Stimulated activated CD4-positive, alpha-beta T cell treated with anti-CD3 and anti-CD28 coated beads, Interleukin-2, amount 100 ng/mL, for 24 hours (primary cell): ENCODE measurements around the gene ADK.

Source experiments
- DNase-seq, 2 donors: peaks; one replicate each; pipeline ENCODE4 v3.0.0-alpha.2; 2020

The ADK gene

DNA sequence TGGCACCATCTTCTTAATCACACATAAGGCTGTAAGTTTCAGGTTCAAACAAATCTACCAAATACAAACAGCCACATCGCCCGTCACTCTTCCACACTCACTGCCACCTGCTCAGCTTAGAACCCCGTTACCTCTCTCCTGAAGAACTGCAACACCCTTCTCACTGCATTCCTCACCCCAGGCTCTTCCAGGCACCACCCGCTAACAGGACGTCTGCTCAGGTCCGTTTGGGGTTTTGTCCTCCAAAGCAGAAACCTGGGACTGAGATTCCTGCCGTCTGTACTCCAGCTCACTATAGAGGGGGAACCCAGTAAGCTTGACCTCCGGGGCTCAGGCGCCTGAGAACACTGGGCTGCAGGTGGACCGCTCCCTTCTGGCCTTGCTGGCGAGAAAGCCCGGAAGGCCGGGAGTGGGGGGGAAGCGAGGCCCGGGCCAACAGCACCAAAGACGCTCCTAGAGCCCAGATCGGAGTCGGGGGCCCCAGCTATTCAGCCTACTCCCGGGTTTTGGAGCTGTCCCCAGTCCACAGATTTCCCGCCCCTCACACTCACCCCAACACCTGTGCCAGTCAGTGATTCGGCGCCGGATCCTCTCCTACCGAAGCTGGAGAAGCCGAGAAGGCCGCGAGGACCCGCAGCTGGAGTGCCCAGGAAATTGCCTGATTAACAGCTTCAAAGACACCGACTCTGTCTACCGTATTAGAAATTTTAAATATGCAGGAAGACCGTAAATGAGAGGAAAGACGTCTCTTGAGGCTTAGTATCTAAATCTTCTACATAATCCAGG is 624 bp upstream of the ADK start, which contains the start of gene AP3M1:
TSS of gene AP3M1 (minus strand) at position 625 of the 786 bp plus-strand sequence. CDS start 12,449 bp downstream, outside the sequence.
- peak; percentile 81 to 82 for DNase-seq

DNA sequence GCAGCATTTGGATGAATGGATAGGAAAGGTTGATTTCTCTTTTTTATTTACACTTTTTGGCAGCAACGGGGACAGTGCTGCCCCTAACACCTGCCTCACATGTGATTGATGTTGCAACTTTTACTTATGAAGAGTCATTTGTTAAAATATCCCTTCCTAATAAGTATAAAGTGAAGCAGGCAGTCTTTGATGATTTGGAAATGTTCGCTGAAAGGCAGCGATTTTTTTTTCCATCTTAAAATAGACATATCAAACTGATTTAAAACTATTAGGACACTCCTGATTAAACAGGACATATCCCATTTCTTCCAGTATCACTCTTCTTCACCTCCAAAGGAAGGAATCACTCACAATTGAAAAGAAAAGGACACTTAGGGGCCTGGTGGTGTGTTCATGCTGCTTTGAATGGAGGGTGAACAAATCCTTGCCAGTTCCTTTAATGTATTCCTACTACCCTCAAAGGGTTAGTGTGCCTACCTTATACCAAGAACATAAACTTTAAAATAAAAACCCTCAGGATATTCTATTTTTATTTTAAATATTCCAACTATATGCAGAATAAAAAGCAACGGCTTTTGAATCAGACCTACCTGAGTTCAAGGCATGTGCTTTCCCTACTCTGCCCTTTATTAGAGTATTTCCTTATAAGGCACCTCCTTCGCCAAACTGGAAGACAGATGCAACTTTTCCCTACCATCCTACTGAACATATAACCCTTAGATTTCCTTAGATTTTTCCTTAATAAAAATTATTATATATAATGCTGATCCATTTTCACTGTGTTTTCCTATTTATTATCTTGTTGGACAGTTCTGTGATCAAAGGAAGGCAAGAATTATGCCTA is 1.1 kb downstream of the ADK start:
- no peak for DNase-seq

DNA sequence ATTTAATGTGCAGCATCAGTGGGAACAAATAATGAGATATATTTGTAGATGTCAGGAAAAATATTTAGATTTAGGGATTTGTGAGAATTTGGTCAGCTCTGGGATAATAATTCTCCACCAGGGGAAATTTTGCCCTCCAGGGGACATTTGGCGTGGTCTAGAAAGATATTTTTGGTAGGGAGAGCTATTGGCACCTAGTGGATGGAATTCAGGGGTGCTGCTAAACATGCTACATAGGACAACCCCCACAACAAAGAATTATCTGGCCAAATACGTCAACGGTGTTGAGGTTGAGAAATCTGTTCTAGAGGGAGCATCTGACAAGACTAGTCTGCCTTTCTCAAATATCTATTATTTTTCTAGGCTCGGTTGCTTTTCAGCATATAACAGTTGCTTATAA is 2.1 kb downstream of the ADK start:
- no peak for DNase-seq

DNA sequence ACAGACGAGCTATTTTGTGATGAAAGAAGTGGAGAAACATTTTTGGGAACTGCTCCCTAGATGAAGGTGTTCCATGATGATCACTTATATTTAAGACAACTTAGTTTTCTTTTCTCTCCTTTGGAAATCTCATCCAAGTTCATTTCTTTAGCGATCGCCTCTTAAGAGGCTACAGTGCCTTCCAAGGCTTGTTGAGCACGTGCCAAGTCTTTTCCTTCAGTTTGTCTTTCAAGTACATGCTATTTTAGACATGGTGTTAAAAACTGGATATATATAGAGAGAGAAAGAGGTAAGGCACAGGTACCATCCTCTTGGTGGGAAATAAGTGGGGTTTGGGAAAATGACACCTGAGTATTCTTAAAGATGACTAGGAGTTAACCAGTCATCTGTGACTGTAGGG is 2.7 kb downstream of the ADK start:
- DNase-seq: no peak

DNA sequence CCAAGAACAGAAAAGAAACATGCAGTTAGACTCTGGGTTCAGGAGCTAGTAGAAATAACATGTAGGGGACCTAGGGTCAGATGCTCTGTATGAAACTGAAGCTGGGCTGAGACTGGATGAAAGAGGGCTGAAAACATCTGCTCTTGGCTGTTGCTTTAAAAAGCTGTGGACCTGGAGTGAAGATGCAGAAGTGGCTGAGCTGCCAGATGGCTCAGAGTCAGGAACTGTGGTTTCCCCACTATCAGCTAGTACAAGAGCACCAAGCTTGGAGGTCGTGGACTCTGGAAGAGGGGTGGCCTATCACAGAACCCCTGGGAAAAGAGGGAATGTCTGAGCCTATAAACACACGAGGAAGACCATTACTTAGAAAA is 5.9 kb downstream of the ADK start:
- DNase-seq: no peak

DNA sequence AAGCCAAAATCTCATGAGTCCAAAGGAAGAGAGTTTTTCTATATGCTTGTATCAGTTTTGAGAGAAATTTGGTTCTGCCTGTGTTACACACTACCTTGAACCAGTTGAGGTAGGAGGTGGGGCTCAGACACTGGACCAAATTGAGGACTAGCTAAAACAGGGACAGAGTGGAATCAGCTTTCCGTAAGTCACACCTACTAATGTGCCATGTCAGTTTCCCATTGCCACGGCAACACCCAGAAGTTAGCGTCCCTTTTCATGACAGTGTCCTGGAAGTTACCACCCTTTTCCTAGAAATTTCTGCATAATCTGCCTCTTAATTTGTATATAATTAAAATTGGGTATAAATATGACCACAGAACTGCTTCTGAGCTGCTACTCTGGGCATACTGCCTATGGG is 9.0 kb downstream of the ADK start:
- no peak for DNase-seq

DNA sequence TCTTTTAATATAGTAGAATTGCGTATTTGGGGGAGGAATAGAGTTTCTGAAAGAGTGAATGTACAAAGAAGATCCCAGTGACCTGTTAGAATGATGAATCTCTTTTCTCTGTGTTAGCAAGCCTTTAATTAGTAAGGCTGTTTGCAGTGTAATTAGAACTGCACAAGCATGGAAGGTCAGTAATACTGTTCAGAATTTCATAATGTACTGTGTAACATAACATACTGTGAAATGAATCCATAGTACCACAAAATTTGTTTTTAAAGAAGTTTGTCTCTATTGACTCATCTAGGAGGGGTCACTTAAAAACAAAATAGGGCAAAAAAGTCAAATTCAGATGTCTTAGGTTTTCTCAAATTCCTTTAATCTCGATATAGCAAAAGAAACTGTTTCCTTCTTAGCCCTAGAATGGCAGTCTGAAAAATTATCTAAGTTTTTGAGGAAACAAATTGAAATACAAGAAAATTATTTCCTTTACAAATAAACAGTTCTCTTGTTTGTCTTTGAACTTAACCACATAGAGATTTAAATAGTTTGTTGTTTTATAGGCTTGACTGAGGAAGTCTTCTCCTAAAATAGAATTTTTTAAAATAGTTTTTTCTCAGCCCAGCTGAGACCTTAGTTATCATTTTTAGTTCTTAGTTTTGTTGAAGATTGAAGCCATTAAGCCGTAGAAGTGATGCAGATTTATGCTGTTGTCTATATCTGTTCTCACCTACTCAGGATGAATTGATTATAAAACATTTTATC is 12.5 kb downstream of the ADK start:
- DNase-seq: no peak

DNA sequence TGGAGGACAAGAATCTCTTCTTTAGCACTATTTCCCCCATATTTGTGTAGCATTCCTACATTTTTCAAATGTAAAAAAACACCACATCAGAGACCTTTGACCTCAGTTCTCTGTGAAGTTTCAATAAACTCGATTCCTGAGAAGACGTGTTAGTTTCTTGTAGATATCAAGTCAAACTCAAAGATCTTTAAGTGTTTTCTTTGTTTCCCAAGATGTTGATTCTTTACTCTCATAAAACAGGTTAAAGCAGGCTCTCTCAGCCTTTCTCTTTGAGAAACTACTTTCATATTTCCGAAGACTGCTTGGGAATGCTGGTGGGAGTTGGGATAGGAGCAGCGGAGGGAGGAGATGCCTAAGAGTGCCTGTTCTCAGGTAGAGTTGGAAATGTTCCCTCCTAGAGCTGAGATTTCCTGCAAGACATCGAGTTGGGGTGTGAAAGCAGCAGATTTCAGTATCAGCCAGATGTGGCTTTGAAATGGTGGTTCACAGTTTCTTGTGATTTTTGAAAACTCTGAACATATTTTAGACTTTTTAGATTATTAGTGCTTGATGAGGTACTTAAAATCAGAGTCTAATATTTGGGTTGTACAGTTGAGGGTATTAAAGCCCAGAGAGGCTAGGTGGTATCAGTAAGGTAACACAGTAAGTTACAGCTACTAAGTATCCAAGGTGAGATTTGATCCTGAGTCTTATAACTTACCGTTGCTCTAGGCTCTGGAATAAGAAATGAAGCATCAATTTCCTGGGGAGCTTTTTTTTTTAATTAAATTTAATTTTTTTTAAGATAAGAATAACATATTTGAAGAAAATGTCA is 13.9 kb downstream of the ADK start:
- DNase-seq: no peak

DNA sequence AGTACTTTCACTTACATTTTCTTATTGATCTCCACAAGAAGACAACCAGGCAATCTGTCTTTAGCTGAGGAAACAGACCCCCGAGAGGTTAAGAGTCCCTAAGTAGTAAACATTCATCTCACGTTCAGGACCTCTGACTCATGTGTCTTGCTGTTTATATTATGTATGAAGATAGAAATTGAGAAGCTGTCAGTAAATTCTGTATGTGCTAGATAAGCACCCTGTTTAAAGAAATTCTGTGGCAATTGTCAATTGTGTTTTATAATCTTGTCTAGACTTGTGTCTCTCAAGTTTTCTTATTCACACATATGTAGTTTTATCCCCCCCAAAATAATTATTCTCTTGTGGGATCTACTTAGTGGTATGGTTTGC is 14.5 kb downstream of the ADK start:
- DNase-seq: no peak

DNA sequence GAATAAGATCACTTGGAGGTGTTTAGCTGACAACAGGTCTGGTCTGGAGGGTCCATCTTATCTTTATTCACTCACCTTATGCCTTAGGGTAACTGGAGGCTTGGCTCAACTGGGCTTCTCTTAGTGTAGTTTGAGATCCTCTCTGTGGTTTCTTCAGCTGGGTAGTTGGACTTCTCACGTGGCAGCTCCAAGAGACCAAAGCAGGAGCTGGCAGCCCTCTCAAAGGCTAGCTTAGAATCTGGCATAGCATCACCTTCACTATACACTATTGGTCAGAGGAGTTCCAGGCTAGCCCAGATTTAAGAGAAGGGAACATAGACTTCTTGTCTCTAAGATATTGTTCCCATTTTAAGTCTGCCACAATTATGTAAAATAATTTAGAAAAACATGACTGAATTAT is 16.4 kb downstream of the ADK start:
- DNase-seq: no peak

DNA sequence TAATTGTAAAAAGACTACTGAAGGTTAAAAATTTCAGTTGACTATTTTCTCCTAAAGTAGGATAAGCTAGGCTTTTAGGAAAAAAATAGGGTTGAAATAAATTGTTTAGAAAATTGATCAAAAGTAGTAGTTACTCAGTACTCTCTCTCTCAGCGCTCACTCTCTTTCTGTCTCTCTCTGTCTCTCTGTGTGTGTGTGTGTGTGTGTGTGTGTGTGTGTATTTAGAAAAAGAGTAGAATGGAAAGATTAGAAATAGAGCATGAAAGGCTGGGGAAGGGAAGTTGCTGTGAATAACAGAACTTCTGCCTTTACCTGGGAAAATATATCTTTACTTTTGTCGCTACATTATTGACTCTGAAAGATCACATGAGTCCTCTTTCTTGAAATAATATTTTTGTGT is 20.6 kb downstream of the ADK start:
- no peak for DNase-seq

DNA sequence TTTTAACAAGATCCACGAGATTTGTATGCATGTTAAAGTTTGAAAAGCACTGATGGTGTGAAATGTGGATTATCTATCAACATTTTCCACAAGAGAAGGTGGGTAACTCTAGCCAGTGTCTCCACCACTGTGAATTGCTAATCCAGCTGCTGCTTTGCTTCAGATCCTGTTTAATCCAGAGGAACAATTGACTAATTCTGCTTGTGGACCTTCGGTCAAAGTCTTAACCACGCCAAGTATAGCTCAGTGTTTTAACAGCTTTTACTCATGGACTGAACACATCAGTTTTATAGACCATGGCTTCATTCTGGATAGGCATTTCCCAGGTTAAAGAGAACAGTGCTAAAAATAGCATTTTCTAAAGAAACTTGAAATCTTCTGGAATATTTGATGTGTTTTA is 23.5 kb downstream of the ADK start:
- no peak for DNase-seq

DNA sequence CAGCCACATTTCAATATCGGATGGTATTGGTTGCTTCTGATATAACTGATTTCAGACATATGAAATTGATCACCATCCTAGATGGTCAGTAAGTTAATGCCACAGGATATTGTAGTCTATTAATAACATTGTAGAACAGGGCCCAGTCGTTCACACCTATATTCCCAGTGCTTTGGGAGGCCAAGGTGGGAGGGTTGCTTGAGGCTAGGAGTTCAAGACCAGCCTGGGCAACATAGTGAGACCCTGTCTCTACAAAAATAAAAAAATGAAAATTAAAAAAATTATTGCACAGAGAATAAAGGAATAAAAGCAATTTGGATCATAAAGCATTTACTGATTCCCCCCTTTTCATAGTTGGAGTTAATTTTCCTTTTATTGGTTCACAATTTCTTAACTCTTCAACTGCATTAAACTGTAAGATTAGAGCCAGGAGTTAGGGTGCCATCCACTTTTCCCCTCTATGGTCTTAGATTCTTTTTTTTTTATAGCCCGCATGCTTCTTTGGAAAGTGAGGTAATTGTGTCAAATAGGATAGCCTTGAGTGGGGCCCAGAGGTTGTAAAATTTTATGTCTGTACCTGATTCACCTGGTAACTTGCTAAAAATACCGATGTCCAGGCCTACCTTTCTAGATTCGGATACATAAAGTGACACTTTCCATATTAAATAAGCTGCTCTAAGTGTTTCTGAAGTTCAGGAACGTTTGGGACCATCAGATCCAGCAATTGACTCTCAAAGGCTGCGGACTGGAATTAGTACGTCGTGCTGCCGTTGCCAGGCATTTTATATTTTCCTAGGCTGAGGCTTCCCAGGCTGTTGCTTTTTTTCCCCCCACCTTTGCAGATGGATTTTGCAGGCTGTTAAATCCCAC is 24.7 kb downstream of the ADK start:
- DNase-seq: no peak

DNA sequence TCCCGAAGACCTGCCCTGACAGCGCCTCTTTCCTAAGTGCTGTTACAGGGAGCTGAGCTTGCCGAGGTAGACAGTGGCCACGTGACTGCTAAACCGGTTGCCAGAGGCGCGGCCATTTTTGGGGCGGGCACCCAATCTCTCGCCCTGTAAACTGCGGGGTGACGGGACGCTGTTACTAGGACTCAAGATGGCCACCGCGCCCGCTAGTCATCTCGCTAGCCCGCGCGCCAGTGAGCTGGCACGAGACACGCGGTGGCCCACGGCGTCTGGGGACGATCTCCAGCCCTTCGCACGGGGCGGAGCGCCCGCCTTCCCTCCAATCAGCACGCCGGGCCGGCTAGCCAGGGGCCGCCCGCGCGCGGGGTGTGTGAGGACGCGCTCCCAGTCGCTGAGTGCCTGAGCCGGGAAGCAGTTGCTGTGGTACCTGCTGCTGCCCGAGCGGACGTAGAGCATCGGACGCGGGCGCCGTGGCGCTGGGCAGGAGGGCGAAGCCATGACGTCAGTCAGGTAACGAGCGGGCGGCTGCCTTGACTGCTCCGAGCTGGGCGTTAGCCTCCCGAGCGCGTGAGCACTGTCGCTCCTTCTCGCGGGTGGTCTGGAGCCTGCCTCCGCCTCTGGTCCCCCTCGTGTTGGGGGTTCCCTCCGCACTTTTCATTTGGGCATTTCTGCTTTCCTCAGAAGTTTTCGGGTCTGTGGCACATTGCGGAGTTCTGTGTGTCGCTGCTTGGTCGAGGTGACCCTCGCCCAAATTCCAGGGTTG is 25.5 kb downstream of the ADK start:
- DNase-seq: peak; percentile 96 to 97

DNA sequence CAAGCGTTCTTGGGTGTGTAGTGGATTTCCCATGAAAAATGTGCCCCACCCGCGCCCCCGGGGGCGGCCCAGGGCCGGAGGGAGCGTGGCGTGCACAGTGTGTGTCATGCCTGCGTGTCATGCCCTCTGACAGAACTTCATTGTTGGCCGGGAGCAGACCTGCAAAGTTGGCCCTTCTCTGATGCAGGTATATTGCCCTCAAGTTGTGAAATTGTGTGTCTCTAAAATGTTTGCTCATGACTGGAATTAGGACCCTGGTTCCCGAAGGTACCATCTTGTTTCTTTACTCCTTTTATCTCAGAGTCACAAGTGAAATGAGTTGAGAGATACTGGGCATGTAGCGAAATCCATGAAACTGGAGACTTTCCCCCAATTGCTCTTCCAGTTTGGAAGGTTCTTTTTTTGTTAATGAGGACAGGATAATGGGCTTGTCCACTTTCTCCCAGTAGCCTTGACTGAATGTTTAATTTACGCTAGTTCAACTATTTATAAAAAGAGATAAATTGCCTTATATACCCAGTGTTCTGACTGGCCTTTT is 26.2 kb downstream of the ADK start:
- DNase-seq: peak; percentile 53 to 63

DNA sequence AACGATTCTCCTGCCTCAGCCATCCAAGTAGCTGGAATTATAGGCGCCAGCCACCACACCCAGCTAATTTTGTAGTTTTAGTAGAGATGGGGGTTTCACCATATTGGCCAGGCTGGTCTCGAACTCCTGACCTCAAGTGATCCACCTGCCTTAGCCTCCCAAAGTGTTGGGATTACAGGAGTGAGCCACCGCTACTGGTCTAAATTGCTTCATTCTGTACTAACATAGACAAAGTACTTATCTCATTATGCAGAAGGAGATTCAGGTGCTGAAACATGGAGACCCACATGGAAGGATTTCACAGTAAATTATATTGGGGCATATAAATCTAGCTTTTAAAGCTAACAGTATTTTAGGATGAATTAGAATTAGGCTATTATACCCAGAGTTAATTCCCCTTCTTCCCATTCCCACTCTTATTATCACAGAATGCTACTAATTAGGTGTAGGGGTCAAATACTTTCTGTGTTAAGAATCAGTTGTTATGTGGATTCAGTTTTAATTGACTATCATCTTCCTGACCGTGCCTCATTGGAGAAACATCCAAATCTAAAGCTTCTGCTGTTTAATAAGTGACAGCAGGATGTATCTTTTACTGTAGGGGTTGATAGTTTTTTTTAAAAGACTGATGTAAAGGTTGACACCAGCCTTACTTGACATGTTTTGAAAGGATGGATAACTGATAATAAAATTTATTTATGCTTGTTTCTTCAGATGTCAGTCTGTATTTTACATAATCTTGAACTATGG is 27.2 kb downstream of the ADK start:
- DNase-seq: no peak

DNA sequence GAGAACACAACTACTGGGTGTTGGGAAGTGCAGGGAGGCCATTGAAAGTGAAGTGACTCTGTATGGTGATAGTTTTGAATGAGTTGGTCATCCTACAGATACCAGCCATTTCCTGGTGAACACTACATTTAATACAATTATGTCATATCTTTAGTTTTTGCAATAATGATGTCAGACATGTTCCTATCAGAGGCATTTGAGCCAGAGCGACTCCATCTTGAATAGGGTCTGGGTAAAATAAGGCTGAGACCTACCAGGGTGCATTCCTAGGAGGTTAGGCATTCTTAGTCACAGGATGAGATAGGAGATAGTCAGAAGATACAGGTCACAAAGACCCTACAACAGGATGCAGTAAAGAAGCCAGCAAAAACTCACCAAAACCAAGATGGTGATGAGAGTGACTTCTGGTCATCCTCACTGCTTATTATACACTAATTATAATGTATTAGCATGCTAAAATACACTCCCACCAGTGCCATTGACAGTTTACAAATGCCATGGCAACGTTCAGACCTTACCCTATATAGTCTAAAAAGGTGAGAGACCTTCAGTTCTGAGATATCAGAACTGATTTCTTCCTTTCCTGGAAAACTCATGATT is 28.2 kb downstream of the ADK start:
- no peak for DNase-seq

DNA sequence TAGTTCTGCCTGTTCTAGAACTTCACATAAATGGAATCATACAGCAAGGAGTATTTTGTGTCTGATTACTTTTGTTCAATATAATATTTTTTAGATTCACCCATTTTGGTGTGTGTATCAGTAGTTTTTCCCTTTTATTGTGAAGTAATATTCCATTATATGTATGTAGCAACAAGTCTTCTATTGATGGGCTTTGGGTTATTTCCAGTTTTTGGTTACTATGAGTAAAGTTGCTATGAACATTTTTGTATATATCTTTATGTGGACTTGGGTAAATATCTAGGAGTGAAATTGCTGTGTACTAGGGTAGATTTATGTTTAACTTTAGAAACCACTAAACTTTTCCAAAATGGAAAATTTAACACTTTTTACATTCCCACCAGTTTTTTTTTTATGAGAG is 35.7 kb downstream of the ADK start:
- DNase-seq: no peak

DNA sequence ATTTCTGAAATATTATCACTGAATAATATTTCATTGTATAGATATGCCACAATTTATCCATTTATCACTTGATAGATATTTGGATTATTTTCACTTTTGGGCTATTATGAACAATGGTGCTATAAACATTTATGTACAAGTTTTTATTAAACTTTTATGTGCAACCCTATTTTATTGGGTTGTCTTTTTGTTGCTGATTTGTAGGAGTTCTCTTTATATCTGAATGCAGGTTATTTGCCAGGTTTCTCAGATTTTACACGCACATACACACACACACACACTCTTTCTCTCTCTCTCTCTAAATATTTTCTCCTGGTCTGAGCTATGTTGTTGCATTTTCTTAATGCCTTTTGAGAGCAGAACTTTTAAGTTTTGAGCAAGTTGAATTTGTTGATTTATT is 36.2 kb downstream of the ADK start:
- no peak for DNase-seq
